Stimulated activated CD4-positive, alpha-beta T cell treated with anti-CD3 and anti-CD28 coated beads, TNF-alpha, amount 100 ng/mL, for 24 hours (primary cell): ENCODE data around the gene AXDND1.
"Not testable (repeated sequence)": the region's sequence is repeated elsewhere in the genome, so short reads cannot be mapped to it uniquely, and the experiment has no call there.

Source experiments
- DNase-seq, 3 experiments: peaks; one replicate each; pipeline ENCODE4 v3.0.0-alpha.2; 2020; ENCODE audit warnings: low read depth in 3 of 3

The AXDND1 gene

GRCh38 chr1:179365342-179366092, at the start of gene AXDND1:
AXDND1 (plus strand) TSS chr1:179365971; CDS start chr1:179366510, 539 bp downstream.
- DNase-seq = peak; percentile 72 to 83 (median 73)

- no peak for DNase-seq
These were observed 47.3 kb upstream of the AXDND1 start for GRCh38 chr1:179318491-179318890.

- DNase-seq = no peak
These were observed 44.1 kb upstream of the AXDND1 start for GRCh38 chr1:179321533-179322216.

- no peak for DNase-seq
These were observed 43.2 kb upstream of the AXDND1 start for GRCh38 chr1:179322557-179322956.

- DNase-seq = no peak
These were observed 42.3 kb upstream of the AXDND1 start for GRCh38 chr1:179323436-179323835.

GRCh38 chr1:179325836-179326235, 39.9 kb upstream of the AXDND1 start:
- DNase-seq = no peak

GRCh38 chr1:179326746-179327145, 39.0 kb upstream of the AXDND1 start:
- no peak for DNase-seq

GRCh38 chr1:179327196-179327595, 38.6 kb upstream of the AXDND1 start:
- DNase-seq = no peak

- no peak for DNase-seq
These were observed 38.1 kb upstream of the AXDND1 start for GRCh38 chr1:179327679-179328078.

- DNase-seq = no peak
These were observed 35.9 kb upstream of the AXDND1 start for GRCh38 chr1:179329862-179330261.

- no peak for DNase-seq
These were observed 31.3 kb upstream of the AXDND1 start for GRCh38 chr1:179334440-179334839.

GRCh38 chr1:179337288-179337687, 28.5 kb upstream of the AXDND1 start:
- DNase-seq = no peak

GRCh38 chr1:179337942-179338560, 27.7 kb upstream of the AXDND1 start:
- no peak for DNase-seq

- no peak for DNase-seq
These were observed 24.9 kb upstream of the AXDND1 start for GRCh38 chr1:179340918-179341317.

- DNase-seq = no peak
These were observed 23.7 kb upstream of the AXDND1 start for GRCh38 chr1:179341943-179342547.

GRCh38 chr1:179342740-179343404, 22.9 kb upstream of the AXDND1 start:
- DNase-seq = no peak

- DNase-seq = no peak
These were observed 14.5 kb upstream of the AXDND1 start for GRCh38 chr1:179351281-179351680.

GRCh38 chr1:179352236-179352635, 13.5 kb upstream of the AXDND1 start:
- DNase-seq = no peak

GRCh38 chr1:179353546-179353945, 12.2 kb upstream of the AXDND1 start:
- no peak for DNase-seq

GRCh38 chr1:179361631-179362030, 4.1 kb upstream of the AXDND1 start:
- not testable (repeated sequence) for DNase-seq

- no peak for DNase-seq
These were observed 476 bp downstream of the AXDND1 start for GRCh38 chr1:179366093-179366800.
